Stimulated activated memory B cell treated with anti-CD40 and anti-IgM and Interleukin-4, amounts not matched to agents 10 μg/mL and 1 μg/mL and 100 μg/mL, for 72 hours (primary cell): ENCODE data around the gene OR52K1.
"Not testable (repeated sequence)": the region's sequence is repeated elsewhere in the genome, so short reads cannot be mapped to it uniquely, and the experiment has no call there.

Experiments
- ATAC-seq: fragments of 150-1000 bp; cut with Tn5 transposase; 2 replicates; pipeline ENCODE4 v1.10.0; 2021
- H3K27ac Mint-ChIP-seq: one replicate; pipeline ENCODE4 v1.8.0; 2022; ENCODE audit warnings: mild to moderate bottlenecking, mixed read lengths
- H3K27me3 Mint-ChIP-seq: one replicate; pipeline ENCODE4 v1.8.0; 2022; ENCODE audit warnings: mixed read lengths
- H3K36me3 Mint-ChIP-seq: one replicate; pipeline ENCODE4 v1.8.0; 2022; ENCODE audit warnings: mixed read lengths
- H3K4me1 Mint-ChIP-seq: one replicate; pipeline ENCODE4 v1.8.0; 2022; ENCODE audit warnings: mixed read lengths
- H3K4me3 Mint-ChIP-seq: one replicate; pipeline ENCODE4 v1.8.0; 2022; ENCODE audit warnings: mild to moderate bottlenecking, moderate library complexity, mixed read lengths
- H3K9me3 Mint-ChIP-seq: one replicate; pipeline ENCODE4 v1.8.0; 2022; ENCODE audit warnings: mixed read lengths

The OR52K1 gene

GRCh38 chr11:4467811-4468606 is 14.4 kb upstream of the OR52K1 start:
- H3K27ac Mint-ChIP-seq = peak overlapping the region; percentile 42
- H3K4me3 Mint-ChIP-seq = no peak overlapping the region

GRCh38 chr11:4479644-4480043 is 2.8 kb upstream of the OR52K1 start:
- Mint-ChIP-seq H3K4me3 (no peak overlapping the region), H3K4me1 (no peaks in the 10 kb centered on the region), H3K27ac (no peak overlapping the region), H3K27me3 (peaks cover 24% of the 10 kb centered on the region), H3K9me3 (peaks cover 2% of the 10 kb centered on the region), H3K36me3 (no peaks in the 10 kb centered on the region)
- no peak for ATAC-seq

More at GRCh38 chr11:4467811-4468606, 14.4 kb upstream of the OR52K1 start:
- H3K36me3 Mint-ChIP-seq = peaks cover 12% of the 10 kb centered on the region
- peaks cover 34% of the 10 kb centered on the region for H3K4me1 Mint-ChIP-seq
- ATAC-seq = peak; percentile 74
- peaks cover 13% of the 10 kb centered on the region for H3K27me3 Mint-ChIP-seq
- H3K9me3 Mint-ChIP-seq = peaks cover 13% of the 10 kb centered on the region

GRCh38 chr11:4480577-4481239 is 1.7 kb upstream of the OR52K1 start:
- H3K36me3 Mint-ChIP-seq = no peaks in the 10 kb centered on the region
- H3K4me3 Mint-ChIP-seq = no peak overlapping the region
- no peaks in the 10 kb centered on the region for H3K4me1 Mint-ChIP-seq
- H3K27ac Mint-ChIP-seq = no peak overlapping the region
- no peak for ATAC-seq
- peaks cover 14% of the 10 kb centered on the region for H3K27me3 Mint-ChIP-seq
- no peaks in the 10 kb centered on the region for H3K9me3 Mint-ChIP-seq

- Mint-ChIP-seq H3K9me3 (no peaks in the 10 kb centered on the region), H3K27ac (no peak overlapping the region), H3K4me3 (no peak overlapping the region), H3K27me3 (peaks cover 13% of the 10 kb centered on the region), H3K36me3 (no peaks in the 10 kb centered on the region), H3K4me1 (no peaks in the 10 kb centered on the region)
- ATAC-seq = no peak
These were observed 1.2 kb upstream of the OR52K1 start for GRCh38 chr11:4481240-4481582.

- H3K27ac Mint-ChIP-seq = no peak overlapping the region
- ATAC-seq = no peak
- no peaks in the 10 kb centered on the region for H3K36me3 Mint-ChIP-seq
- H3K9me3 Mint-ChIP-seq = no peaks in the 10 kb centered on the region
- H3K4me3 Mint-ChIP-seq = no peak overlapping the region
- H3K4me1 Mint-ChIP-seq = no peaks in the 10 kb centered on the region
- H3K27me3 Mint-ChIP-seq = no peaks in the 10 kb centered on the region
These were observed 1.9 kb downstream of the OR52K1 start for GRCh38 chr11:4484310-4484709.

- H3K27me3 Mint-ChIP-seq, H3K4me1 Mint-ChIP-seq, ATAC-seq, H3K27ac Mint-ChIP-seq, H3K36me3 Mint-ChIP-seq, H3K4me3 Mint-ChIP-seq, H3K9me3 Mint-ChIP-seq: not testable (repeated sequence)
These were observed 9.0 kb downstream of the OR52K1 start for GRCh38 chr11:4491405-4491804.

- H3K9me3 Mint-ChIP-seq = peaks cover 6% of the 10 kb centered on the region
- H3K27ac Mint-ChIP-seq = no peak overlapping the region
- no peak overlapping the region for H3K4me3 Mint-ChIP-seq
- peaks cover 12% of the 10 kb centered on the region for H3K27me3 Mint-ChIP-seq
- H3K4me1 Mint-ChIP-seq = peaks cover 8% of the 10 kb centered on the region
- ATAC-seq = no peak
- H3K36me3 Mint-ChIP-seq = no peaks in the 10 kb centered on the region
These were observed 9.6 kb downstream of the OR52K1 start for GRCh38 chr11:4491878-4492606.

GRCh38 chr11:4493480-4493818 is 11.0 kb downstream of the OR52K1 start:
- no peak for ATAC-seq
- Mint-ChIP-seq H3K36me3 (no peaks in the 10 kb centered on the region), H3K27me3 (peaks cover 15% of the 10 kb centered on the region), H3K27ac (no peak overlapping the region), H3K9me3 (peaks cover 6% of the 10 kb centered on the region), H3K4me3 (no peak overlapping the region), H3K4me1 (peaks cover 8% of the 10 kb centered on the region)

- Mint-ChIP-seq H3K27ac (no peak overlapping the region), H3K27me3 (peaks cover 15% of the 10 kb centered on the region), H3K36me3 (no peaks in the 10 kb centered on the region), H3K4me1 (peaks cover 8% of the 10 kb centered on the region), H3K9me3 (peaks cover 6% of the 10 kb centered on the region), H3K4me3 (no peak overlapping the region)
- ATAC-seq = no peak
These were observed 13.0 kb downstream of the OR52K1 start for GRCh38 chr11:4495487-4495886.

- H3K27me3 Mint-ChIP-seq = peaks cover 15% of the 10 kb centered on the region
- H3K36me3 Mint-ChIP-seq = no peaks in the 10 kb centered on the region
- no peak for ATAC-seq
- H3K4me3 Mint-ChIP-seq = no peak overlapping the region
- H3K9me3 Mint-ChIP-seq = peaks cover 6% of the 10 kb centered on the region
- no peak overlapping the region for H3K27ac Mint-ChIP-seq
- peaks cover 8% of the 10 kb centered on the region for H3K4me1 Mint-ChIP-seq
These were observed 13.5 kb downstream of the OR52K1 start for GRCh38 chr11:4495986-4496385.

- H3K9me3 Mint-ChIP-seq = peaks cover 3% of the 10 kb centered on the region
- peaks cover 15% of the 10 kb centered on the region for H3K27me3 Mint-ChIP-seq
- peaks cover 8% of the 10 kb centered on the region for H3K4me1 Mint-ChIP-seq
- no peaks in the 10 kb centered on the region for H3K36me3 Mint-ChIP-seq
- no peak overlapping the region for H3K4me3 Mint-ChIP-seq
- no peak overlapping the region for H3K27ac Mint-ChIP-seq
- no peak for ATAC-seq
These were observed 14.3 kb downstream of the OR52K1 start for GRCh38 chr11:4496557-4497248.

- peaks cover 47% of the 10 kb centered on the region for H3K27me3 Mint-ChIP-seq
- H3K27ac Mint-ChIP-seq = no peak overlapping the region
- H3K36me3 Mint-ChIP-seq = no peaks in the 10 kb centered on the region
- no peak for ATAC-seq
- no peaks in the 10 kb centered on the region for H3K4me1 Mint-ChIP-seq
- peaks cover 6% of the 10 kb centered on the region for H3K9me3 Mint-ChIP-seq
- no peak overlapping the region for H3K4me3 Mint-ChIP-seq
These were observed 26.4 kb downstream of the OR52K1 start for GRCh38 chr11:4508886-4509285.

- ATAC-seq = no peak
- Mint-ChIP-seq H3K4me3 (no peak overlapping the region), H3K27ac (no peak overlapping the region), H3K9me3 (peaks cover 6% of the 10 kb centered on the region), H3K27me3 (peaks cover 29% of the 10 kb centered on the region), H3K36me3 (no peaks in the 10 kb centered on the region), H3K4me1 (no peaks in the 10 kb centered on the region)
These were observed 29.1 kb downstream of the OR52K1 start for GRCh38 chr11:4511282-4512245.

GRCh38 chr11:4514196-4514595 is 31.8 kb downstream of the OR52K1 start:
- H3K36me3 Mint-ChIP-seq = no peaks in the 10 kb centered on the region
- no peak overlapping the region for H3K4me3 Mint-ChIP-seq
- H3K27me3 Mint-ChIP-seq = peaks cover 6% of the 10 kb centered on the region
- no peak for ATAC-seq
- no peaks in the 10 kb centered on the region for H3K9me3 Mint-ChIP-seq
- H3K27ac Mint-ChIP-seq = no peak overlapping the region
- no peaks in the 10 kb centered on the region for H3K4me1 Mint-ChIP-seq
